GM12892 (cell line): ENCODE measurements around the gene SORCS2.

Experiments used
- DNase-seq: peaks from one replicate; pipeline ENCODE4 v3.0.0; 2011; ENCODE audit not compliant: insufficient read length
- FAIRE-seq: peaks from 2 replicates; lab custom pipeline; 2011; peaks lifted over from hg19 to GRCh38; lab: Jason Lieb, UNC
- POLR2A ChIP-seq: IDR thresholded peaks from 2 replicates; pipeline ENCODE4 v1.6.1; 2011; ENCODE audit warnings: low read depth, low read length, control low read depth
- POLR2AphosphoS5 ChIP-seq: IDR thresholded peaks from 2 replicates; pipeline ENCODE4 v1.6.1; 2011; ENCODE audit warnings: low read depth, low read length, control low read depth
- TAF1 ChIP-seq: IDR thresholded peaks from 2 replicates; pipeline ENCODE4 v1.6.1; 2011; ENCODE audit warnings: low read depth, mild to moderate bottlenecking, control low read depth, low read length, borderline replicate concordance

SORCS2 gene

GRCh38 chr4:7387925-7388324, 195.6 kb downstream of the SORCS2 start:
- TF ChIP-seq TAF1: no peak
- TF ChIP-seq POLR2A: no peak
- TF ChIP-seq POLR2AphosphoS5: no peak
- no peak for FAIRE-seq
- DNase-seq: no peak

GRCh38 chr4:7388627-7389026, 196.3 kb downstream of the SORCS2 start:
- DNase-seq (no peak), FAIRE-seq (no peak)
- TF ChIP-seq POLR2AphosphoS5: no peak
- no peak for TF ChIP-seq TAF1
- TF ChIP-seq POLR2A: no peak

- FAIRE-seq (no peak), DNase-seq (no peak)
- TF ChIP-seq POLR2AphosphoS5: no peak
- no peak for TF ChIP-seq POLR2A
- no peak for TF ChIP-seq TAF1
Measured at GRCh38 chr4:7389101-7389701, 196.9 kb downstream of the SORCS2 start.

- TF ChIP-seq POLR2AphosphoS5 (no peak), POLR2A (no peak), TAF1 (no peak)
- FAIRE-seq: no peak
- DNase-seq: no peak
Measured at GRCh38 chr4:7389719-7390118, 197.4 kb downstream of the SORCS2 start.

- TF ChIP-seq POLR2A (no peak), POLR2AphosphoS5 (no peak), TAF1 (no peak)
- DNase-seq (no peak), FAIRE-seq (no peak)
Measured at GRCh38 chr4:7390336-7390735, 198.0 kb downstream of the SORCS2 start.

- DNase-seq (no peak), FAIRE-seq (no peak)
- TF ChIP-seq TAF1: no peak
- no peak for TF ChIP-seq POLR2AphosphoS5
- no peak for TF ChIP-seq POLR2A
Measured at GRCh38 chr4:7390906-7391636, 198.7 kb downstream of the SORCS2 start.

GRCh38 chr4:7391637-7392437, 199.5 kb downstream of the SORCS2 start:
- DNase-seq: no peak
- TF ChIP-seq POLR2A (no peak), POLR2AphosphoS5 (no peak), TAF1 (no peak)
- no peak for FAIRE-seq

GRCh38 chr4:7392438-7393421, 200.4 kb downstream of the SORCS2 start:
- FAIRE-seq (no peak), DNase-seq (no peak)
- TF ChIP-seq POLR2AphosphoS5: no peak
- no peak for TF ChIP-seq TAF1
- TF ChIP-seq POLR2A: no peak

- FAIRE-seq: no peak
- no peak for TF ChIP-seq POLR2AphosphoS5
- TF ChIP-seq POLR2A: no peak
- TF ChIP-seq TAF1: no peak
- no peak for DNase-seq
Measured at GRCh38 chr4:7393601-7394575, 201.6 kb downstream of the SORCS2 start.
